ENCODE measurements around the gene HDLBP.

GRCh38 chr2:241202681-241203080 is 112.8 kb downstream of the HDLBP start:
- no peak for TF ChIP-seq YY1 (IDR thresholded peaks at IDR 0.05; ENCODE audit: insufficient read depth, insufficient read length)
- no peak for TF ChIP-seq ZNF274 (IDR thresholded peaks at IDR 0.05; ENCODE audit: low read depth, low read length)
